GM21526 (cell line): ENCODE data around the gene AP2B1.
"Not testable (repeated sequence)": the region's sequence is repeated elsewhere in the genome, so short reads cannot be mapped to it uniquely, and the experiment has no call there.

ENCODE experiments used
- ATAC-seq: cut with Tn5 transposase; IDR thresholded peaks from one replicate; pipeline ENCODE4 v1.9.1; 2021; ENCODE audit warnings: moderate library complexity; ENCODE audit not compliant: unreplicated experiment, low FRiP score

The AP2B1 gene

DNA sequence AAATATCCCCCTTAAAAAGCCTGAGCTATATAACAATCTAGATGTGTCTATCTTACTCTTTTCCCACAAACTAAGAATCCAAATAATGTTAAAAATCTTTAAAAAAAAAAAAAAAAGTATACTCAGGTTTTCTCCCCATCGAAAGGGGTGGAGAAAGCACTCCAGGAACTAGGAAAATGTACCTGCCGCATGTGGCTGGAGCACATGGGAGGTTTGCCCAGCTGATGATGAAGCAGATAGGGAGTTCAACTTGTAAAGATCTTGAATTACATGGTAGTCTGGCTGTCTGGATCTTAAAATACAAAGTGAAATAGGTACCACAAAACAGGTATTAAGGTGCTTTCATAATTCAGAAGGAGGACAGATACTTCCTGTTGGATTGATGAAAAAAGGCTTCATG, 17.7 kb upstream of the AP2B1 start:
- ATAC-seq: no peak

GRCh38 chr17:35575759-35576158, 11.4 kb upstream of the AP2B1 start:
- ATAC-seq: no peak

DNA sequence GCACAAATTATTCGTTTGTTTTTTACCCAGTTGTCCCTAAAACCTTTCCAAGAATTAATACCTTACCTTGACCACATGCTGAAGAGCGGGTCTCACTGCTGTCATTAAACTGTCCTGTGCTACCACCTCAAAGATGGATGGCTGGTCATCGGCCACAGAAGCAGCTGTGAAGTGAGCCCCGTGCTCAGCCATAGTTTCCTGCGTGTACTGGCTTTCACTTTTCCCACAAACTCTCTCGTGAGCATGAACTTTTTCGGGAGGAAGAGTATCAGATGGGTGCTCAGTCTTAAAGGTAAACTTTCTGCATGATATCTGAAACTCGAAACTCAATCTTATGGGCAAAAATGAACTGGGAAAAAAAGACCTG, 9.3 kb upstream of the AP2B1 start:
- no peak for ATAC-seq

DNA sequence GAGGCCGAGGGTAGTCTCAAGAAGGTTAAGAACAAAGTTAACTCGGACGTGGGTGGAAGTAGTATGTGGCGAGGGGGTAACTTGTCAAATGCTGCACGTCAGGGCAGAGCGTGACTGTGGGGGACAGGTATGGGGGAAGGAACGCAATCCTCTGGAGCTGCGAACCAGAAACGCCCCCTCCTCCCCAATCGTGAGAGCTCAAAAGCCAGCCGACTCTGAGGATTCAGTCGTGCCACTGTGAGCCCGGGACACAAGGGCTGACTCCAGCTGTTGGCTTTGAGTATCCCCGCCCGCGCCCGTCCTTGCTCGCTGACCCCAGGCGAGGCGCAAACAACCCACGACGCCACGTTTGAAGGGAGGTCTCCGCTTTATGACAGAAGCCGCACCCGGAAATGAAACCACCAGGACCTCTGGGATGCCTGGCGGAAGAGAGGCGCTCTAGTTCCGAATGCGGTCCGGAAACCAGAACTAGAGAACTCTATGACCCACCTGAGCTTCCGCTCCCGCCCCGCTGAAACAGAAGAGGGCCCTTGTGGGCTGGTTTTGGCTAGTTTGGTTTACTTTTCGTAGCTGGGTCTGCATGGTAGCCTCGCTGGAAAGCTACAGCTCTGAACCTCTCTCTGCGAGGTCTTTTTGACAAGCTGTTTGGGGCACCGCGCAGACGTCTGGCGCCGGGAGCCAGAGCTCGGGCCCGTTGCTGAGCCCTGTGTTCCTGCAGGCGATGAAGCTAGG, 8.8 kb upstream of the AP2B1 start, which contains the start of gene PEX12:
Gene PEX12 (minus strand): TSS at position 375 of the 732 bp plus-strand sequence. CDS start 550 bp downstream, outside the sequence.
- ATAC-seq: peak; percentile 74

DNA sequence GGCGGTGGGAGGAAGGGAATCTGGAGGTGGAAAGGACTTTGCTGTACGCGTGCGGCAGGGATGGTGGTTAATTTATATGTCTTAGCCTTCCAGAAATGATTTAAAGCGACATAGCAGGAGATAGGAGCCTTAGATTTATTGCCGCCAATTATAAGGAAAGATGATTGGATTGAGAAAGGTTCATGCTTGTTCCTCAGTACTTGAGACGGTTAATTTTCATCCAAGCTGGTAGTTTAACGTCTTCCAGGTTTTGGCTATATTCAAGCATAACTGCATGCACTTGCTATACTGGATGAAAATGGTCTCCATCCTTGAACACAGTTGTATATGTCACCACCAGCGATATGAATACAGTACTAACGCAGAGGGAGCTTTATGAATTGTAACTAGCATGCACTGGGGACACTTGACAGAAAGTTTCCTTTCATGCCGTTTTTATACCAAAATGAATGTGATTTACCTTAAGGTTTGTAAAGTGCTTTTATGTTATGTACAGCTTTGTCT, 8.1 kb upstream of the AP2B1 start:
- ATAC-seq: no peak

- ATAC-seq: no peak
These were observed 3.1 kb upstream of the AP2B1 start for GRCh38 chr17:35584061-35584460.

DNA sequence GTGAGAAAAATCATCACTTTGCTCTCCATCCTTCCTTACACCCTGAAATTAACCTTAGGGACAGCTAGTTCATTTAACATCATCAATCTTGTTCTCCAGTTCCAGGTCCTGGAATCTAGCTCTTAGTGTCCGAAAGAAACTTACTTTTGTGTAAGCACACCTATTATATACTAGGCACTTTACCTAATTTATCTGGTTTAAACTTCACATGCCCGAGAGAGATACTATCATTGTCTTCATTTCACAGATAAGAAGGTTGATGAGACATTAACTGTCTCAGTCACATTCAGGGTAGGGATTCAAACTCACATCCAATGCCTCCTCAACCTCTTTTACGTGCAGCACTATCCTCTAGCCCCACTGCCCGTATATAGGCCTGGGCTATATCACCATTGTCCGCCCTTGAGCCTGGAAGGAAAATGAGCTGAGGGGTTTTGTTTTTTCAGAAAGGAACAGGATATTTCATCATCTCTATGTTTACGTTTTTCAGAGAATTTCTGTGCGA, 501 bp upstream of the AP2B1 start:
- ATAC-seq: peak; percentile 5

- no peak for ATAC-seq
These were observed 1.2 kb downstream of the AP2B1 start for GRCh38 chr17:35588196-35588920.

GRCh38 chr17:35596072-35596471, 8.9 kb downstream of the AP2B1 start:
- no peak for ATAC-seq

- ATAC-seq: no peak
These were observed 9.6 kb downstream of the AP2B1 start for GRCh38 chr17:35596530-35597233.

DNA sequence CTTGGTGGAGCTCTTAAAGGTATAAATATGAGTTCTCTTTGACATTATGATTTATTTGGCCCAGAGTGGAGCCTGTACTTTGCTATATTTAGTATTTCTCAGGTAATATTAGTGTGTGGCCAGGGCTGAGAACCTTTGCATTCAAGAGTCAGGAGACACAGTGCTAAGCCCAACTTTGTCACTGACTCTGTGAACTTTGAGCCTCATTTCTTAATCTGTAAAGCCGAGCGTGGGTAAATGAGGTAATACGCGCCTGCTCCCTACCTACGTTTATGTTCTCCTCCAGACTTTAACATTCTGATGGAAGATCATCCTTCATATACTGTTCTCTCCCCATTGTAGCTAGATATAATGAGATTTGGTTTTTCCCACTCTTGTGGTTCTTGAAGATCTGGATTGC, 10.5 kb downstream of the AP2B1 start:
- no peak for ATAC-seq

- no peak for ATAC-seq
These were observed 16.6 kb downstream of the AP2B1 start for GRCh38 chr17:35603674-35604073.

DNA sequence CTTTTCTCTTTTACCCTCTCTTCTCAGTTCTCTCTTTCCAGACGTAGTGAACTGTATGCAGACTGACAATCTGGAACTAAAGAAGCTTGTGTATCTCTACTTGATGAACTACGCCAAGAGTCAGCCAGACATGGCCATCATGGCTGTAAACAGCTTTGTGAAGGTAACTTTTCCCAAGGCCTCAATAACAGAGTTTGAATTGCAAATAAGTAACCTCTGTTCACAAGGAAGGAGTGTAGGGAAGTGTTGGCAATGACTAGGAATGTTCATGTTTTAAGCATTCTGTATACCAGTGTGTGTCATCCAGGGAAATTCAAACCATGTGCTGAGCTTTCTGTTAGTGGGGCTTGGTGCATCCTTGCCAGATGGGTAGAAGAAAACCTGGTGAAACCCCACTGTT, 18.6 kb downstream of the AP2B1 start:
- no peak for ATAC-seq

GRCh38 chr17:35607239-35607847, 20.2 kb downstream of the AP2B1 start:
- ATAC-seq: no peak

DNA sequence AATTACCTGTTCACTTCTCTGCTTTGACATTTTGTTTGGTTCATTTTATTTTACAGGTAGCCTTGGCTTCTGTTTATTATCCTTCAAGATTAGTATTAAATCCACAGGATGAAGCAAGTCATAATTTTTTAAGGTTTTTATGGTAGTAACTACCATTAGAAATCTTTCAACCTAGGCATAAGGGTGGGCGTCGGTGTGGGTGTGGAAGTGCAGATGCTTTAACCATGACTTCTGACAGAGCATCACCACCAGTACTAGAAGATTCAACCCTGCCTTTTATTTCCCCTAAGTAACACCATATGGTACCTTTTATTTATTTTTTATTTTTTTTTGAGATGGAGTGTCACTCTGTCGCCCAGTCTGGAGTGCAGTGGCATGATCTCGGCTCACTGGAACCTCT, 22.7 kb downstream of the AP2B1 start:
- ATAC-seq: no peak

DNA sequence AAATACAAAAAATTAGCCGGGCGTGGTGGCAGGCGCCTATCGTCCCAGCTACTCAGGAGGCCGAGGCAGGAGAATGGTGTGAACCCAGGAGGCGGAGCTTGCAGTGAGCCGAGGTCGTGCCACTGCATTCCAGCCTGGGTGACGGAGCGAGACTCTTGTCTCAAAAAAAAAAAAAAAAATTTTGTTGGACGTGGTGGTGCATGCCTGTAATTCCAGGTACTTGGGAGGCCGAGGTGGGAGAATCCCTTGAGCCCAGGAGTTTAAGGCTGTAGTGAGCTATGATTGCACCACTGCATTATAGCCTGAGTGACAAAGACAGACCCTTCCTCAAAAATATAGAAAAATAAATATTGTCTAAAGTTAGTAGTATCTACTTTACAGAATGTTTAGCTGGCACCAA, 23.6 kb downstream of the AP2B1 start:
- ATAC-seq: not testable (repeated sequence)

DNA sequence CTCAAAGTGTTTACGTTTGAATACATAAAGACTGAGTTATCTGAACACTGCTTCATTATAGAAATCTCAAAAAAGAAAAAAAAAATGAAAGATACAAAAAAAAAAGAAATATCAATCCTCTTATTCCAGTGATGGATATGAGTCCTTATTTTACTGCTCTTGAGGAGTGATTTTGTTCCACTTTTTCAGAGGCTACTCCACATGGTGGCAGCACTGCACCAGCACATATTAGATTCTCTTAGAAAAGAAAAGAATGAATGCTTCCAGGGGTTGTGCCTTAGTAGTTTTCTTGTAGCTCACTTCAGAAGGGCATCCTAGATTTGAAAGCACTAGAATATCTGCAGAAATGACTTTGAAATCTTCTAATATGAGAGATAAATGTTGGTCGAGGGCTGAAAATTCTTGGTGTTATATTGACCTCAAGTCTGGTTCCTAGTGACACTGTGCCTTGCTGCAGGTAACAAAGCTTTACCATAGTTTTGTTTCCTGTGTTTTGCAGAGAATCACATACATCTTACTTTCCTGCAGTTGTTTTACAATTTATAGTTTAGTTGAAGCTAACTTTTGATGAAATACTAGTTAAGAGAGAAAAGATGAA, 25.9 kb downstream of the AP2B1 start:
- no peak for ATAC-seq

DNA sequence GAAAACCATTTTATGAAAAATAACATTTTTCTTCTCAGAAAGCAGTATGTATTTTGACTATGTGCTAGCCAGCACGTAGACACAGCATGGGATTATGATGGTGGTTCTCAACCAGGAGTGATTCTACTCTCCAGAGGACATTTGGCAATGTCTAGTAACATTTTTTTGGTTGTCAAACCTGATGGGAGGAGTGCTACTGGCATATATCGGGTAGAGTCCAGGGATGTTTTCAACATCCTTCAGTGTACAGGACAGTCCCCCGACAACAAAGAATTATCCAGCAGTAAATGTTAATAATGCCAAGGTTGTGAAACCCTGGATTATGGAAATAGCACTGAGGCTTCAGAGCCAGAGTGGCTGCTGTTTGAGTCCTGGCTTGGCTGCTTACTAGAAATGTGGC, 27.7 kb downstream of the AP2B1 start:
- no peak for ATAC-seq

DNA sequence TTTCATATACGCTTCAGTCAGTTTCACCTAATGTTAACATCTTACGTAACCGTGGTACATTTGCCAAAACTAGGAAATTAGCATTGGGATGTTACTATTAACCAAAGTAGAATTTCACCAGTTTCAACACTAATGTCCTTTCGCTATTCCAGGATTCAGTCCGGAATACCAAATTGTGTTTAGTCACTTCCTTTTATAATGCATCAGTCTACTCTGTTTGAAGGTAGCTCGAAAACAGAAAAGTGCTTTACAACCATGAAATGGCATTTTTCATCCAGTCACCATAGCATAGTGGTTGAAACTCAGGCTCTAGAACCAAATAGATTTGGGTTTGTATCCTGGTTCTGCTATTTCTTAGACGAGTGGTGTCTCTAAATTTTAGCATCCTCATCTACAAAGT, 29.4 kb downstream of the AP2B1 start:
- ATAC-seq: no peak

- ATAC-seq: no peak
These were observed 30.4 kb downstream of the AP2B1 start for GRCh38 chr17:35617505-35617904.
